Duodenal mucosa (tissue), 2 donors: ENCODE measurements around the gene CLHC1.
"Not testable (repeated sequence)": the region's sequence is repeated elsewhere in the genome, so short reads cannot be mapped to it uniquely, and the experiment has no call there.

Source experiments
- H3K27ac ChIP-seq: one replicate; pipeline ENCODE4 v1.7.0; 2013; ENCODE audit warnings: low read depth, low read length
- H3K27me3 ChIP-seq, 2 donors: one replicate each; pipeline ENCODE4 v1.7.0; 2013; ENCODE audit warnings: low read length in 2 of 2, control low read depth in 1 of 2; ENCODE audit not compliant: insufficient read depth in 2 of 2, control insufficient read depth in 1 of 2
- H3K36me3 ChIP-seq, 2 donors: one replicate each; pipeline ENCODE4 v1.7.0; 2013; ENCODE audit warnings: low read length in 2 of 2, control low read depth in 1 of 2; ENCODE audit not compliant: insufficient read depth in 2 of 2, control insufficient read depth in 1 of 2
- H3K4me1 ChIP-seq, 2 donors: one replicate each; pipeline ENCODE4 v1.7.0; 2013; ENCODE audit warnings: low read length in 2 of 2, control low read depth in 1 of 2; ENCODE audit not compliant: insufficient read depth in 2 of 2, control insufficient read depth in 1 of 2
- H3K4me3 ChIP-seq, 2 donors: one replicate each; pipeline ENCODE4 v1.7.0; 2013; ENCODE audit warnings: low read length in 2 of 2, low read depth in 1 of 2
- H3K9ac ChIP-seq, 2 donors: one replicate each; pipeline ENCODE4 v1.7.0; 2013; ENCODE audit warnings: low read length in 2 of 2, low read depth in 1 of 2
- H3K9me3 ChIP-seq, 2 donors: one replicate each; pipeline ENCODE4 v1.7.0; 2013; ENCODE audit warnings: low read length in 2 of 2, control low read depth in 1 of 2; ENCODE audit not compliant: control insufficient read depth in 1 of 2

CLHC1 gene

DNA sequence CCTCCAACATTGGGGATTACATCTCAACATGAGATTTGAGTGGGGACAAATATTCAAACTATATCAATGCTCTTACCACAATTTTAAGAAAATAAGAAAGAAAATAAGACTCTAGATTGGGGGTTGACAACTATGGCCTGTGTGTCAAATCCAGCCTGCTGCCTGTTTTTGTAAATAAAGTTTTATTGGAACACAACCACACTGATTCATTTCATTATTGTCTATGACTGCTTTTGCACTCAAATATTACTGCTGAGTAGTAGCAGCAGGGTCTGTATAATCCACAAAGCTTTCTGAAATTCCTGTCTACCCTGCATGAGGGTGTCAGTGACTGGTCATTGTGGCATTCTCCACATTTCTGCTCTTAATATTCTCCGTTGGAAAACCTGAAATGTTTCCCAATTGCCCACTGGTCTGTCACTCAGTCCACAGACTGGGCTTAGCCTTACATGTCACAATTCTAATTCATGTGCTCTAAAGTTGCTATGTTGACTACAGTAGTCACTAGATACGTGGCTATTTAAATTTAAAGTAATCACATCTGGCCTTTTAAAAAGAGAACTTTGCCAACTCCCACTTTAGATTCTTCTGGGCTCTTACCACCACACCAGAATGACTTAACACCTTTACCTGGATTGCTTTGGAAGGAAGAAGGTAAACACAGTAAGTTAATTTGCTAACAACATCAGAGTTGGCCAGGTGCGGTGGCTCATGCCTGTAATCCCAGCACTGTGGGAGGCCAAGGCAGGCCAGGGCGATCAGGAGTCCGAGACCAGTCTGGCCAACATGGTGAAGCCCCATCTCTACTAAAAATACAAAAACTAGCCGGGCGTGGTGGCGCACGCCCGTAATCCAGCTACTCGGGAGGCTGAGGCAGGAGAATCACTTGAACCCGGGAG, 86.9 kb downstream of the CLHC1 start:
- Histone ChIP-seq H3K9ac (no peak overlapping the region), H3K27ac (no peak overlapping the region), H3K9me3 (no peaks in the 10 kb centered on the region), H3K4me1 (peaks cover 11 to 21% of the 10 kb centered on the region in 2 donors), H3K36me3 (no peaks in the 10 kb centered on the region), H3K4me3 (no peak overlapping the region), H3K27me3 (no peaks in the 10 kb centered on the region)

DNA sequence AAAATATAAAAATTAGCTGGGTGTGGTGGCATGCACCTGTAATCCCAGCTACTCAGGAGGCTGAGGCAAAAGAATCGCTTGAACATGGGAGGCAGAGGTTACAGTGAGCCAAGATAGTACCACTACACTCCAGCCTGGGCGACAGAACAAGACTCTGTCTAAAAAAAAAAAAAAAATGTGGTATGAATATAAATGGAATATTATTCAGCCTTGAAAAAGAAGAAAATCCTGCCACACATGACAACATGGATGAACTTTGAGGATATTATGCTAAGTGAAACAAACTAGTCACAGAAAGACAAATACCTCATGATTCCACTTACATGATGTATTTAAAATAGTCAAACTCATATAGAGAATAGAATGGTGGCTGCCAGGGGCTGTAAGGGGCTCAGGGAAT, 88.4 kb downstream of the CLHC1 start:
- H3K27me3 ChIP-seq, H3K4me3 ChIP-seq, H3K9me3 ChIP-seq, H3K27ac ChIP-seq, H3K9ac ChIP-seq, H3K36me3 ChIP-seq: not testable (repeated sequence)
- H3K4me1 ChIP-seq = peaks cover 17 to 21% of the 10 kb centered on the region in 2 donors

DNA sequence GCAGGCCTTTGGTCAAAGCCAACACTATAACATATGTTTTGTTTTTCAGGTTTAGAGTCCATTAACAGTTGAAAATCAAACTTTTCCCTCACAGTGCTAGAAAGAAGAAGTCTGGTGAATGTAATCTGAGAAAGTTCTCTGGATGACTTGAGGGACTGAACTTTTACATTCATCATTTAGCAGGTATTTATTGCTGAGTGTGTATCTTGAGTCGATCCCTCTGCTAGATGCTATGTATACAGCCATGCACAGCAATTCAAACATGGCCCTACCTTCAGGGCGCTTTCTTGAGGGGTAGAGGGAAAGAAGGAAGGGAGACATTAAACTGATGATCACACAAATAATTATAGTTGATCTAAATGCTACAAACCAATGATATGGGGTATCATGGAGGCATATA, 89.6 kb downstream of the CLHC1 start:
- Histone ChIP-seq H3K36me3 (no peaks in the 10 kb centered on the region), H3K9me3 (no peaks in the 10 kb centered on the region), H3K9ac (no peak overlapping the region), H3K27ac (no peak overlapping the region), H3K4me1 (peaks cover 26 to 29% of the 10 kb centered on the region in 2 donors), H3K27me3 (no peaks in the 10 kb centered on the region), H3K4me3 (no peak overlapping the region)

DNA sequence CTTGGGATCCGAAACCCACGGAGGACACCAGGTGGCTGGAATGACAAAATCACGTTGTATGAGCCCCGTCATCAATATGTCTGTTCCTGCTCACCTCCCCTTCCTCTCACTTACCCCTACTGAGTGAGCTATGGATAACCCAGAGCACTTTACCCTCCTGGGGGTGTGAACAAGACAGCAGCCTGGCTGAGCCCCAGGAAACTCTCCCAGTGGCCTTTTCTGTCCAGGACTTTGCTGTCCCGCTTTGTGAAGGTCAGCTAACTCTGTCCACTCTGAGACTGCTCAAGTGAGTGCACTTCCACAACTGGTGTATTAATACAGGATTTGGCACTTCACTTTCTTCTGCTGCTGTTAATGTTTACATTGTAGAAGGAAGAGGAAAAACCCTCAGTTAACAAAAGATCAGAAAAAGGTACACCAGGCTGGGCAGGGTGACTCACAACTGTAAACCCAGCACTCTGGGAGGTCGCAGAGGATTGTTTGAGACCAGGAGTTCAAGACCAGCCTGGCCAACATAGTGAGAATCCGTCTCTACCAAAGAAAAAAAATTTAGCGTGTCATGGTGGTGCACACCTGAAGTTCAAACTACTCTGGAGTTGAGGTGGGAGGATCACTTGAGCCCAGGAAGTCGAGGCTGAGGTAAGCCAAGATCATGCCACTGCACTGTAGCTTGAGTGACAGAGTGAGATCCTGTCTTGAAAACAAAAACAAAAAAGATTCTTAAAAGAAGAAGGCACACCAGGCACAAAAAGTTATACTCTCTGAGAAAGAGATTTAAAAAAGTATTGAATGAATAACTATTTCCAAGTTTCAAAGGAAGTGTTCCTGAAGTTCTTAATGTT, 90.3 kb downstream of the CLHC1 start:
- Histone ChIP-seq H3K27me3 (no peaks in the 10 kb centered on the region), H3K9ac (no peak overlapping the region), H3K9me3 (no peaks in the 10 kb centered on the region), H3K4me3 (no peak overlapping the region), H3K27ac (no peak overlapping the region), H3K36me3 (no peaks in the 10 kb centered on the region), H3K4me1 (peaks cover 33 to 36% of the 10 kb centered on the region in 2 donors)

DNA sequence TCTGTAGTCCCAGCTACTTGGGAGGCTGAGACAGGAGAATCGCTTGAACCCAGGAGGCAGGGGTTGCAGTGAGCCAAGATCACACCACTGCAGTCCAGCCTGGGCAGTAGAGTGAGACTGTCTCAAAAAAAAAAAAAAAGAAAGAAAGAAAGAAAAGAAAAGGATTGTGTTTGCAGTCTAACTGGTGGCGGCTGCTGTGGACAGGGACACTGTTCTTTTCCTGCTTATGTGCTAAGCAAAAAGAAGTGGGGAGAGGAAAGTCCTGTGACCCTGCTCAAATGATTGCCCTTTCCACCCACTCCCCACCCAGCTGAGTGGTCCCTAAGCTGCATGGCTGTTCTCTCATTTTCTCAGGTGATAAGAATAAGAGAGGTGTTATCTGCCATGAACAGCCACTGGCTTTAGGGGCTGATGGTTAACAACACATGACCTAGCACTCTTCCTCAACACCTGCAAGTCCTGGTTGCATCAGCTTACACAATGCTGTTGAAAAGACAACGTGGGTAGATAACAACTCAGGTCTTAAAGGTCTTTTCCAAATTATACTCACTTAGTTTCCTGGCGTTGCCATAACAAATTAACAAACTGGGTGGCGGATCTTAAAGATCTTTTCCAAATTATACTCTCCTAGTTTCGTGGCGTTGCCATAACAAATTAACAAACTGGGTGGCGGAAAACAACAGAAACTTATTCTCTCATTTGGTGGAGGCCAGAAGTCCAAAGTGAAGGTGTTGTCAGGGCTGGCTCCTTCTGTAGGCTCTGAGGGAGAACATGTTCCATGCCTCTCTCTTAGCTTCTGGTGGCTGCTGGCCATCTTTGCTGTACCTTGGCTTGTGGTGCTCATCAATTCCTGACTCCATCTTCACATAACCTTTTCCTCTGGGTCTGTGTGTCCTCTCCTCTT, 91.5 kb downstream of the CLHC1 start:
- H3K9me3 ChIP-seq = no peaks in the 10 kb centered on the region
- no peak overlapping the region for H3K4me3 ChIP-seq
- H3K9ac ChIP-seq = no peak overlapping the region
- H3K27ac ChIP-seq = no peak overlapping the region
- no peaks in the 10 kb centered on the region for H3K36me3 ChIP-seq
- H3K4me1 ChIP-seq = peaks cover 44 to 47% of the 10 kb centered on the region in 2 donors
- H3K27me3 ChIP-seq = no peaks in the 10 kb centered on the region

DNA sequence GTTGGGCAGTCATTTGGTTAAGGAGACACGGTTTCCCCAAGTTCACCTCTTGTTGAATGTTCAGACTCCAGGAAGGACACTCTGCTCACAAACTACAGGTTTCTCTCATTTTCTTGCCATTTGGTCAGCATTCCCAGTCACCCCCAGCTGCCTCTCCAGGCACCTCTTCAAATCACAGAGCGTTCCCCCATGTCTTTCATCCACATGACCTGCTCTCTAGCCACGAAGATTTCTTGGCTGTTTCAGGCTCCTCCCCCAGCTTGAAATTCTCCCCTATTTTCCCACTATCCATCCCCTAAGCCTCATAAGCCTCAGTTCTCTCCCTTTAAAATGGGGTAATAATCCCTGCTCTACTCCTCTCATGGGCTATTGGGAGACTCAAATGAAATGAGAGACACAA, 92.8 kb downstream of the CLHC1 start:
- Histone ChIP-seq H3K27ac (no peak overlapping the region), H3K9me3 (no peaks in the 10 kb centered on the region), H3K4me3 (no peak overlapping the region), H3K9ac (no peak overlapping the region), H3K27me3 (no peaks in the 10 kb centered on the region), H3K4me1 (peaks cover 50% of the 10 kb centered on the region in 2 donors), H3K36me3 (no peaks in the 10 kb centered on the region)

DNA sequence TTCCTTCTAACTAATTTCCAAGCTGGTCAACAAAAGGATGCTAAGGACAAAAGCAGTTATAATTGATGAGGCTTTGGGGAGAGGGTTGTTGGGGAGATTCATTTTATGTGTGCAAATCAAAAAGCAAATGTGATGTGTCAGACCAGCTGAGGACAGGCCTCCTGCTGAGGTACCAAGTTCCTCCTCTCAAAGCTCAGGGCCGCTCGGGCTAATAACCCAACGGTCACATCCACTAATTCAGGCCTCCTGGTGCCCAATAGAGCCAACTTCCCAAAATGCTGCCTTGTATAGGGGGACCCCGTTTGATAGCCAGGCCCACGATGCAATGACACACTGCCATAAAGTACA, 93.2 kb downstream of the CLHC1 start:
- H3K9ac ChIP-seq = no peak overlapping the region
- H3K27me3 ChIP-seq = no peaks in the 10 kb centered on the region
- H3K4me3 ChIP-seq = no peak overlapping the region
- no peak overlapping the region for H3K27ac ChIP-seq
- peaks cover 54% of the 10 kb centered on the region in 2 donors for H3K4me1 ChIP-seq
- no peaks in the 10 kb centered on the region for H3K9me3 ChIP-seq
- no peaks in the 10 kb centered on the region for H3K36me3 ChIP-seq

DNA sequence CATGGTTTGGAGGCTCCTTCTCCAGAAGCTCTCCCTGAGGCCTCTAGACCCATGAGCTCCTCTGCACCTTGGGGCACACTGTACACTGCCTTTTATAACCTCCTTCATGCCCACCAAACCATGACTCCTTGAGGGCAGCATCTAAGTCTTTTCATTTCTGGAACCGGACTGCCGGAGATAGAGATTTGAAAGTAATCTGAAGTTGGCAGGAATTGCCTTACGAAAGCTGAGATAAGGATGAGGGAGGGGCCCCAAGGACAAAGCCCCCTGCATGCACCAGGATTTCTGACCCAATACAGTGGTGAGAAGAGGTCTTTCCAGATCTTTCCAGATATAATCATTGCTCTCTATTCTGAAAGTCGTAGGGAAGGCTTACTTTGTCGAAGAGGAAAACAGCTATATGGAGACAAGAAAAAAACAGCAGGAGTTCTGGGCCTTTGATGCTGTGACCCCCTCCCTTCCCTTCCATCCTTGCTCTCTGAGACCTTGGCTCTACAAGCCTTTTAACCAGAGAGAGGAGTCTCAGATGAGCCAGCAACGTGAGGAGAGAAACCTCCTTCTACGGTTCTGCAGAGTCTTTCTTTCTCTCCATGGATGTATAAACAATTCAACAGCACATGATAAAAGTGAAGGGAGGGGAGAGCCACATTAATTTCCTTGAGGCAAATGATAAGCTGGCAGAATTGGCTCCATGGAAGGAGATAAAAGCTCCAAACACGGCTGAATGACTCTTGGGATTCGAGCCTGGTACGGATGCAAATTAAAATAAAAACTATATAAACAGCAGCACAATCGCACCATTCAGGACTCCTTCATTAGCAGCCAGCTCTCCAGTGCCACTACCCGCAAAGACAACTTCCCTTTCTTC, 93.8 kb downstream of the CLHC1 start:
- H3K36me3 ChIP-seq = no peaks in the 10 kb centered on the region
- H3K4me1 ChIP-seq = peaks cover 56 to 58% of the 10 kb centered on the region in 2 donors
- no peak overlapping the region for H3K27ac ChIP-seq
- H3K9ac ChIP-seq = no peak overlapping the region
- no peak overlapping the region for H3K4me3 ChIP-seq
- H3K27me3 ChIP-seq = no peaks in the 10 kb centered on the region
- no peaks in the 10 kb centered on the region for H3K9me3 ChIP-seq
